PC-3 (cell line): ENCODE data around the gene PTF1A. TPM values are rescaled to one million over a fixed set of nuclear protein-coding genes. Genes with fewer than 3 reads are reported as not detected.

Source experiments
- ATAC-seq: fragments of 200-7000 bp; cut with Tn5 transposase; 2 replicates; pipeline ENCODE4 v1.9.1; 2020; ENCODE audit warnings: mild to moderate bottlenecking, moderate library complexity
- BruUV-seq: library from RNA; stranded (reverse); fragments of 400-500 nt; replicated peaks from 2 replicates; lab custom pipeline; 2021; lab: Mats Ljungman, UMichigan
- CTCF ChIA-PET: fragments of 300-600 bp; sonication (Branson Sonifier 250); formaldehyde crosslinking; loops from one replicate; lab custom pipeline; 2022; ENCODE audit warnings: antibody characterized with exemption; lab: Charles Lee
- POLR2A ChIA-PET: fragments of 300-600 bp; sonication (Branson Sonifier 250); formaldehyde crosslinking; loops from one replicate; lab custom pipeline; 2022; ENCODE audit warnings: antibody characterized with exemption; ENCODE audit not compliant: unreplicated experiment; lab: Charles Lee
- DNase-seq: peaks from one replicate; pipeline ENCODE4 v3.0.0-alpha.2; 2015
- H2AFZ ChIP-seq: fragments of 300-600 bp; sonication (generic); 2 replicates; pipeline ENCODE4 v1.6.0; 2016; ENCODE audit warnings: antibody characterized with exemption, low read length
- H3F3A ChIP-seq: fragments of 300-600 bp; sonication (generic); one replicate; pipeline ENCODE4 v1.6.0; 2017; ENCODE audit warnings: antibody characterized with exemption, low read length, control low read depth, mild to moderate bottlenecking; ENCODE audit not compliant: unreplicated experiment
- H3K27ac ChIP-seq: fragments of 300-600 bp; sonication (generic); 2 replicates; pipeline ENCODE4 v1.5.1; 2016; ENCODE audit warnings: mild to moderate bottlenecking, low read length
- H3K27me3 ChIP-seq: fragments of 300-600 bp; sonication (generic); 2 replicates; pipeline ENCODE4 v1.6.1; 2016; ENCODE audit warnings: low read length, mixed read lengths
- H3K36me3 ChIP-seq: fragments of 300-600 bp; sonication (generic); 2 replicates; pipeline ENCODE4 v1.6.1; 2016; ENCODE audit warnings: low read depth, mixed run types, low read length, mixed read lengths
- H3K4me1 ChIP-seq: fragments of 300-600 bp; sonication (generic); 2 replicates; pipeline ENCODE4 v1.5.1; 2016; ENCODE audit warnings: low read length; ENCODE audit not compliant: insufficient read depth
- H3K4me2 ChIP-seq: fragments of 300-600 bp; sonication (generic); 2 replicates; pipeline ENCODE4 v1.6.0; 2016; ENCODE audit warnings: low read length
- H3K4me3 ChIP-seq: fragments of 300-600 bp; sonication (generic); 2 replicates; pipeline ENCODE4 v1.5.1; 2016; ENCODE audit warnings: mild to moderate bottlenecking, low read length, mixed read lengths
- H3K79me2 ChIP-seq: fragments of 300-600 bp; sonication (generic); 2 replicates; pipeline ENCODE4 v1.6.1; 2017; ENCODE audit warnings: low read length, mixed read lengths
- H3K9ac ChIP-seq: fragments of 300-600 bp; sonication (generic); 2 replicates; pipeline ENCODE4 v1.6.0; 2016; ENCODE audit warnings: mild to moderate bottlenecking, low read length
- H3K9me2 ChIP-seq: fragments of 300-600 bp; sonication (generic); replicated peaks from 2 replicates; pipeline ENCODE4 v1.6.1; 2016; ENCODE audit warnings: mixed run types, low read length, mixed read lengths
- H3K9me3 ChIP-seq: fragments of 300-600 bp; sonication (generic); 2 replicates; pipeline ENCODE4 v1.6.1; 2016; ENCODE audit warnings: low read length, mixed read lengths
- H4K20me1 ChIP-seq: fragments of 300-600 bp; sonication (generic); 2 replicates; pipeline ENCODE4 v1.6.1; 2016; ENCODE audit warnings: low read length, mixed read lengths
- CTCF ChIP-seq: fragments of 300-600 bp; sonication (generic); conservative IDR thresholded peaks from 2 replicates; pipeline ENCODE4 v1.5.1; 2017; ENCODE audit warnings: antibody characterized with exemption, low read depth, mild to moderate bottlenecking, low read length
- EZH2 ChIP-seq: fragments of 300-600 bp; sonication (generic); IDR thresholded peaks from one replicate; pipeline ENCODE4 v1.6.1; 2017; ENCODE audit warnings: antibody characterized with exemption, mild to moderate bottlenecking, low read length; ENCODE audit not compliant: unreplicated experiment
- EZH2phosphoT487 ChIP-seq: fragments of 300-600 bp; sonication (generic); IDR thresholded peaks from 2 replicates; pipeline ENCODE4 v1.6.1; 2018; ENCODE audit warnings: mild to moderate bottlenecking, antibody characterized with exemption, low read length, borderline replicate concordance
- intact Hi-C: fragments of 100-400 bp; cut with micrococcal nuclease; formaldehyde crosslinking; loops from 2 replicates; pipeline ENCODE4 v1.9.0; 2023
- total RNA-seq: library from RNA; depleted of rRNA; stranded (reverse); fragments of >200 nt; gene quantifications from 2 replicates; pipeline ENCODE4 v1.2.3, GENCODE V29; 2014

The PTF1A gene
- total RNA-seq, 1 experiment from 2014 or later: not detected

- H3K79me2 ChIP-seq: no peaks in the 10 kb centered on the region
- CTCF ChIA-PET: no interaction called here
- no peaks in the 10 kb centered on the region for H4K20me1 ChIP-seq
- no peak overlapping the region for H3K27ac ChIP-seq
- H3K9ac ChIP-seq: no peak overlapping the region
- POLR2A ChIA-PET: no interaction called here
- intact Hi-C loops: no loop called here
- no peak for ATAC-seq
- no peaks in the 10 kb centered on the region for H3K9me2 ChIP-seq
- no peak overlapping the region for H3K4me3 ChIP-seq
- no peaks in the 10 kb centered on the region for H3K9me3 ChIP-seq
- H3K27me3 ChIP-seq: peaks cover 15% of the 10 kb centered on the region; the same call in 1 of the 2 replicates
- TF ChIP-seq EZH2 (no peak), EZH2phosphoT487 (no peak), CTCF (no peak)
- BruUV-seq: no TSS peak
- H3K4me1 ChIP-seq: no peaks in the 10 kb centered on the region
- H2AFZ ChIP-seq: no peak overlapping the region
- DNase-seq: no peak
- no peaks in the 10 kb centered on the region for H3K36me3 ChIP-seq
- H3K4me2 ChIP-seq: no peak overlapping the region
- no peaks in the 10 kb centered on the region for H3F3A ChIP-seq
Observed at GRCh38 chr10:23190872-23191763, 994 bp upstream of the PTF1A start.

- no peak for ATAC-seq
- TF ChIP-seq CTCF: no peak
- TF ChIP-seq EZH2phosphoT487: no peak
- TF ChIP-seq EZH2: no peak
Observed at GRCh38 chr10:23192712-23193434, 761 bp downstream of the PTF1A start.

More at GRCh38 chr10:23192712-23193434, 761 bp downstream of the PTF1A start:
- Histone ChIP-seq H4K20me1 (no peaks in the 10 kb centered on the region), H3K9me2 (no peaks in the 10 kb centered on the region), H2AFZ (no peak overlapping the region), H3K9me3 (no peaks in the 10 kb centered on the region), H3K4me1 (no peaks in the 10 kb centered on the region), H3K27ac (no peak overlapping the region), H3K9ac (no peak overlapping the region), H3K79me2 (no peaks in the 10 kb centered on the region), H3K27me3 (peaks cover 22% of the 10 kb centered on the region), H3F3A (no peaks in the 10 kb centered on the region), H3K4me2 (no peak overlapping the region), H3K4me3 (no peak overlapping the region), H3K36me3 (no peaks in the 10 kb centered on the region)
- intact Hi-C loops: no loop called here
- BruUV-seq: no TSS peak
- ChIA-PET CTCF (no interaction called here), POLR2A (no interaction called here)
- no peak for DNase-seq
